Measurements from ENCODE around the gene EBLN1. TPM values are rescaled to one million over a fixed set of nuclear protein-coding genes. Genes with fewer than 3 reads are reported as not detected.

Gene EBLN1
- total RNA-seq, 2 donors from 2014 or later: not detected

DNA sequence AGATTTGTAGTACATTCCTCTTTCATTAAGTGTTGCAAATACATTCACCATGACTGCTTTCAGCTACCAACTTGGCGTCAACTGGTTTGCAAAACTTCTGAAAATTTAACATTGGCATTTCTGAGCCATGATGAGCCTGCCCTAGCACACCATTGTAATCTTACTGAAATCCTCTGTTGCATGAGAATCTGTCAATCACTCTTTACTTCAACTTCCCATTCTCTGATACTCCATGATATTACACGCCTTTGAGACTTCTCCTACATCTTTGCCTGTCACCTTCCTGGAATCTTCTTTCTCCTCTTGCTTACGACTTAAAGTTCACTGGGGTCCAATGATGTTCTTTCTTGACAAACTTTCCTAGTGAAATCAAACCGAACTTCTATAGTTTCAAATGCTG, 32.2 kb downstream of the EBLN1 start:
- Mint-ChIP-seq H3K4me1 (peaks cover 15% of the 10 kb centered on the region), H3K9me3 (peaks cover 4% of the 10 kb centered on the region), H3K27me3 (ENCODE audit: insufficient read depth) (peaks cover 3% of the 10 kb centered on the region), H3K27ac (no peak overlapping the region), H3K36me3 (ENCODE audit: low read depth) (no peaks in the 10 kb centered on the region), H3K4me3 (no peak overlapping the region)
- Histone ChIP-seq H3K4me3 (ENCODE audit: low read length) (no peak overlapping the region), H3K9me3 (ENCODE audit: control insufficient read depth, low read length) (peaks cover 7% of the 10 kb centered on the region), H3K36me3 (ENCODE audit: control insufficient read depth, insufficient read depth, low read length) (no peaks in the 10 kb centered on the region), H3K9ac (ENCODE audit: extremely low read depth, low read length, poor library complexity, severe bottlenecking) (no peak overlapping the region), H3K27ac (ENCODE audit: low read depth, low read length) (no peak overlapping the region), H3K4me1 (ENCODE audit: control insufficient read depth, insufficient read depth, low read length) (no peaks in the 10 kb centered on the region), H3K27me3 (ENCODE audit: control insufficient read depth, insufficient read depth, low read length, poor library complexity, severe bottlenecking) (no peaks in the 10 kb centered on the region)
- TF ChIP-seq, protein P1, sequence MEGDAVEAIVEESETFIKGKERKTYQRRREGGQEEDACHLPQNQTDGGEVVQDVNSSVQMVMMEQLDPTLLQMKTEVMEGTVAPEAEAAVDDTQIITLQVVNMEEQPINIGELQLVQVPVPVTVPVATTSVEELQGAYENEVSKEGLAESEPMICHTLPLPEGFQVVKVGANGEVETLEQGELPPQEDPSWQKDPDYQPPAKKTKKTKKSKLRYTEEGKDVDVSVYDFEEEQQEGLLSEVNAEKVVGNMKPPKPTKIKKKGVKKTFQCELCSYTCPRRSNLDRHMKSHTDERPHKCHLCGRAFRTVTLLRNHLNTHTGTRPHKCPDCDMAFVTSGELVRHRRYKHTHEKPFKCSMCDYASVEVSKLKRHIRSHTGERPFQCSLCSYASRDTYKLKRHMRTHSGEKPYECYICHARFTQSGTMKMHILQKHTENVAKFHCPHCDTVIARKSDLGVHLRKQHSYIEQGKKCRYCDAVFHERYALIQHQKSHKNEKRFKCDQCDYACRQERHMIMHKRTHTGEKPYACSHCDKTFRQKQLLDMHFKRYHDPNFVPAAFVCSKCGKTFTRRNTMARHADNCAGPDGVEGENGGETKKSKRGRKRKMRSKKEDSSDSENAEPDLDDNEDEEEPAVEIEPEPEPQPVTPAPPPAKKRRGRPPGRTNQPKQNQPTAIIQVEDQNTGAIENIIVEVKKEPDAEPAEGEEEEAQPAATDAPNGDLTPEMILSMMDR (conservative IDR thresholded peaks at IDR 0.05): no peak
- DNase-seq: no peak
- WGBS, 2 experiments (ENCODE audit: insufficient coverage in 1 of 2, insufficient read length in 1 of 2): 91 to 96% methylated on average over 4 of the region's 4 CpGs

DNA sequence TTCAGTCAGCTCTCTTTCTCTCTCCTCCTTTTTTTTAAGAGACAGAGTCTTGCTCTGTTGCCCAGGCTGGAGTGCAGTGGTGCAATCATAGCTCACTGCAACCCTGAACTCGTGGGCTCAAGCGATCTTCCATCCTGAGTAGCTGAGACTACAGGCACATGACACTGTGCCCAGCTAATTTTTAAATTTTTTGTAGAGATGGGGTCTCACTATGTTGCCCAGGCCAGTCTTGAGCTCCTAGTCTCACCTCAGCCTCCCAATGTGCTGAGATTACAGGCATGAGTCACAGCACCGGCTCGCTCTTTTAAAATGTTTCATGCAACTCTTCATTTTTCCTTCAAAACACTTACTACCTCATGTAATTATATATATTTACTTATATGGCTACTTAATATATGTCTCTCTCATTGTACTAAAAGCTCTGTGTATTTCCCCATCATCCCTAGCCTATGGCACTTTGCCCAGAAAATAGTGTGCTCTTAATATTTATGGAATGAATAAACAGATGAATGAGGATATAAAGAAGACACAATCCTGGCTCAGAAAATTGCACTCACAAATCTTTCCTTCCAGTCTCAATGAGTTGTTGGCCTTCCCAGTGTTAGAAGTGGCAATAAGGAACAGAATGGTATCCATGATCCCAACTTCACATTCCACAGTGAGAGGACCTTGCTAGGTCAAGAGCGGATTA, 33.9 kb downstream of the EBLN1 start:
- no peak for DNase-seq
- H3K9ac ChIP-seq (ENCODE audit: extremely low read depth, low read length, poor library complexity, severe bottlenecking): no peak overlapping the region
- peaks cover 11% of the 10 kb centered on the region for H3K9me3 Mint-ChIP-seq
- no peaks in the 10 kb centered on the region for H3K27me3 ChIP-seq (ENCODE audit: control insufficient read depth, insufficient read depth, low read length, poor library complexity, severe bottlenecking)
- no peak overlapping the region for H3K4me3 ChIP-seq (ENCODE audit: low read length)
- peaks cover 3% of the 10 kb centered on the region for H3K27me3 Mint-ChIP-seq (ENCODE audit: insufficient read depth)
- H3K36me3 Mint-ChIP-seq (ENCODE audit: low read depth): no peaks in the 10 kb centered on the region
- H3K36me3 ChIP-seq (ENCODE audit: control insufficient read depth, insufficient read depth, low read length): no peaks in the 10 kb centered on the region
- no peaks in the 10 kb centered on the region for H3K4me1 ChIP-seq (ENCODE audit: control insufficient read depth, insufficient read depth, low read length)
- TF ChIP-seq, protein P1 (conservative IDR thresholded peaks at IDR 0.05): no peak
- no peak overlapping the region for H3K27ac Mint-ChIP-seq
- WGBS, 2 experiments (ENCODE audit: insufficient coverage in 1 of 2, insufficient read length in 1 of 2): 96 to 100% methylated on average over 2 to 5 of the region's 5 CpGs
- peaks cover 15% of the 10 kb centered on the region for H3K4me1 Mint-ChIP-seq
- no peak overlapping the region for H3K27ac ChIP-seq (ENCODE audit: low read depth, low read length)
- H3K4me3 Mint-ChIP-seq: no peak overlapping the region
- peaks cover 10% of the 10 kb centered on the region for H3K9me3 ChIP-seq (ENCODE audit: control insufficient read depth, low read length)

DNA sequence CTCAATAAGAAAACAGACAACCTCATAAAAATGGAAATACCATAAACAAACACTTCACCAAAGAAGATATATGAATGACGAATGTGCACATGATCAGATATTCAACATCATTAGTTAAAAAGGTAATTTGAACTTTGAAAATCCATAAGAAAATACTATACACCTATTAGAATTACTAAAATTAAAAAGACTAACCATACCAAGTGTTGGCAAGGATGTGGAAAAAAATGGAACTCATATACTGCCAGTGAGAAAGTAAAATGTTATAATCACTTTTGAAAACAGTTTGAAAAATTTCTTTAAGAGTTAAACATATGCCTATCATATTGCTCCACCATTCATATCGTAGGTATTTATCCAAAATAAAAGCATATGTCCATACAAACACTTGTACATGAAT, 37.1 kb downstream of the EBLN1 start:
- no peaks in the 10 kb centered on the region for H3K36me3 ChIP-seq (ENCODE audit: control insufficient read depth, insufficient read depth, low read length)
- H3K4me3 ChIP-seq (ENCODE audit: low read length): no peak overlapping the region
- H3K4me3 Mint-ChIP-seq: no peak overlapping the region
- H3K9ac ChIP-seq (ENCODE audit: extremely low read depth, low read length, poor library complexity, severe bottlenecking): no peak overlapping the region
- H3K27ac ChIP-seq (ENCODE audit: low read depth, low read length): no peak overlapping the region
- H3K9me3 ChIP-seq (ENCODE audit: control insufficient read depth, low read length): peaks cover 10% of the 10 kb centered on the region
- H3K36me3 Mint-ChIP-seq (ENCODE audit: low read depth): no peaks in the 10 kb centered on the region
- TF ChIP-seq, protein P1 (conservative IDR thresholded peaks at IDR 0.05): no peak
- H3K4me1 Mint-ChIP-seq: peaks cover 2% of the 10 kb centered on the region
- DNase-seq: no peak
- H3K27me3 Mint-ChIP-seq (ENCODE audit: insufficient read depth): peaks cover 3% of the 10 kb centered on the region
- no peaks in the 10 kb centered on the region for H3K27me3 ChIP-seq (ENCODE audit: control insufficient read depth, insufficient read depth, low read length, poor library complexity, severe bottlenecking)
- peaks cover 11% of the 10 kb centered on the region for H3K9me3 Mint-ChIP-seq
- no peaks in the 10 kb centered on the region for H3K4me1 ChIP-seq (ENCODE audit: control insufficient read depth, insufficient read depth, low read length)
- 83% methylated on average over 1 of the region's 2 CpGs; no CpG with 5 or more reads in 1 of the 2 experiments for WGBS, 2 experiments (ENCODE audit: insufficient coverage in 1 of 2, insufficient read length in 1 of 2)
- no peak overlapping the region for H3K27ac Mint-ChIP-seq
